B cell (primary cell): ENCODE measurements around the gene PDE6B. TPM values are rescaled to one million over a fixed set of nuclear protein-coding genes. Genes with fewer than 3 reads are reported as not detected.

Experiments
- ATAC-seq: fragments of 200-7000 bp; cut with Tn5 transposase; one replicate; pipeline ENCODE4 v1.10.0; 2021; ENCODE audit warnings: low read depth, mild to moderate bottlenecking, moderate number of reproducible peaks, moderate library complexity
- CTCF ChIA-PET: fragments of 350-600 bp; sonication (Branson Sonifier 250); formaldehyde crosslinking; loops from one replicate; lab custom pipeline; 2021; ENCODE audit warnings: antibody characterized with exemption, inconsistent platforms; lab: Charles Lee
- POLR2A ChIA-PET: fragments of 350-600 bp; sonication (Branson Sonifier 250); formaldehyde crosslinking; loops from one replicate; lab custom pipeline; 2021; ENCODE audit warnings: antibody characterized with exemption; lab: Charles Lee
- DNase-seq: peaks from one replicate; pipeline ENCODE4 v3.0.0; 2013
- H2AFZ ChIP-seq: 2 replicates; pipeline ENCODE4 v1.6.1; 2012; ENCODE audit warnings: mild to moderate bottlenecking, low read depth, low read length; ENCODE audit not compliant: insufficient read depth, poor library complexity, severe bottlenecking
- H3K27ac ChIP-seq, 2 donors: 1 replicate in 1 of 2; 2 replicates in 1 of 2; pipeline ENCODE4 v1.5.1; 2012 to 2013; ENCODE audit warnings: low read length in 2 of 2, mild to moderate bottlenecking in 2 of 2, moderate library complexity in 1 of 2
- H3K27me3 ChIP-seq, 4 experiments: fragments of 200-600 bp in 1 of 4; sonication (generic) in 1 of 4; replicated peaks in 1 of 4; 1 replicate in 2 of 4; 2 replicates in 2 of 4; pipeline versions ENCODE4 v1.6.1 to v1.7.0; 2013 to 2016; ENCODE audit warnings: low read length in 3 of 4, mild to moderate bottlenecking in 2 of 4, mixed read lengths in 1 of 4, moderate library complexity in 1 of 4; ENCODE audit not compliant: insufficient read depth in 4 of 4, control insufficient read depth in 3 of 4; ENCODE audit errors: control extremely low read depth in 1 of 4
- H3K36me3 ChIP-seq, 2 experiments: replicated peaks in 1 of 2; 1 replicate in 1 of 2; 2 replicates in 1 of 2; pipeline versions ENCODE4 v1.6.1 to v1.7.1; 2013; ENCODE audit warnings: low read length in 1 of 2; ENCODE audit not compliant: insufficient read depth in 2 of 2, control insufficient read depth in 1 of 2; ENCODE audit errors: control extremely low read depth in 1 of 2, extremely low read depth in 1 of 2
- H3K4me1 ChIP-seq, 2 donors: fragments of 200-600 bp in 1 of 2; sonication (generic) in 1 of 2; 1 replicate in 1 of 2; 2 replicates in 1 of 2; pipeline versions ENCODE4 v1.5.1 to v1.6.1; 2013 to 2017; ENCODE audit warnings: low read length in 2 of 2; ENCODE audit not compliant: control insufficient read depth in 2 of 2, insufficient read depth in 2 of 2
- H3K4me2 ChIP-seq: replicated peaks from 2 replicates; pipeline ENCODE3; 2012; ENCODE audit warnings: mild to moderate bottlenecking, low read depth, low read length; ENCODE audit not compliant: poor library complexity, severe bottlenecking
- H3K4me3 ChIP-seq, 5 experiments: fragments of 200-600 bp in 1 of 5; sonication (generic) in 1 of 5; 1 replicate in 3 of 5; 2 replicates in 2 of 5; pipeline versions ENCODE4 v1.5.1 to v1.7.0; 2011 to 2016; ENCODE audit warnings: low read length in 4 of 5, mild to moderate bottlenecking in 4 of 5, low read depth in 2 of 5, control low read depth in 1 of 5, moderate library complexity in 1 of 5; ENCODE audit not compliant: insufficient read depth in 1 of 5; ENCODE audit errors: control extremely low read depth in 1 of 5, extremely low read depth in 1 of 5
- H3K79me2 ChIP-seq: fragments of 200-600 bp; sonication (generic); one replicate; pipeline ENCODE4 v1.6.0; 2016; ENCODE audit warnings: low read length; ENCODE audit not compliant: control insufficient read depth, insufficient read depth
- H3K9ac ChIP-seq: fragments of 200-600 bp; sonication (generic); 2 replicates; pipeline ENCODE4 v1.6.1; 2017; ENCODE audit warnings: mild to moderate bottlenecking, low read length, moderate library complexity
- H3K9me3 ChIP-seq, 3 donors: one replicate each; pipeline versions ENCODE4 v1.6.1 to v1.7.1; 2013; ENCODE audit warnings: low read length in 2 of 3; ENCODE audit not compliant: control insufficient read depth in 2 of 3, insufficient read depth in 1 of 3; ENCODE audit errors: control extremely low read depth in 1 of 3
- H4K20me1 ChIP-seq: 2 replicates; pipeline ENCODE4 v1.6.0; 2012; ENCODE audit warnings: mild to moderate bottlenecking, low read length; ENCODE audit not compliant: insufficient read depth, control insufficient read depth, poor library complexity, severe bottlenecking
- H3K27ac Mint-ChIP-seq: one replicate; pipeline ENCODE4 v1.8.0; 2021; ENCODE audit warnings: mixed read lengths
- H3K27me3 Mint-ChIP-seq: one replicate; pipeline ENCODE4 v1.8.0; 2021; ENCODE audit warnings: mixed read lengths
- H3K4me1 Mint-ChIP-seq: one replicate; pipeline ENCODE4 v1.8.0; 2021; ENCODE audit warnings: mixed read lengths
- H3K4me3 Mint-ChIP-seq: one replicate; pipeline ENCODE4 v1.8.0; 2021; ENCODE audit warnings: mixed read lengths
- H3K9me3 Mint-ChIP-seq: one replicate; pipeline ENCODE4 v1.8.0; 2022; ENCODE audit warnings: mixed read lengths; ENCODE audit not compliant: insufficient read depth
- CTCF ChIP-seq: fragments of 200-600 bp; IDR thresholded peaks from one replicate; pipeline ENCODE4 v1.8.0; 2022; ENCODE audit warnings: antibody characterized with exemption, mild to moderate bottlenecking
- EZH2 ChIP-seq: IDR thresholded peaks from 2 replicates; pipeline ENCODE4 v1.6.1; 2012; ENCODE audit warnings: borderline replicate concordance, low read depth, mild to moderate bottlenecking, moderate library complexity, low read length; ENCODE audit not compliant: insufficient read depth, poor library complexity, severe bottlenecking
- WGBS: methylation state at CpG from one replicate; pipeline ENCODE4 v1.1.5; 2013; ENCODE audit warnings: missing lambda C conversion rate; ENCODE audit not compliant: insufficient coverage; 5-methylcytosine and 5-hydroxymethylcytosine counted together
- intact Hi-C: fragments of 100-400 bp; cut with micrococcal nuclease; formaldehyde crosslinking; loops from one replicate; pipeline ENCODE4 v1.10.0; 2022
- polyA plus RNA-seq: library from polyadenylated mRNA; depleted of rRNA; stranded (reverse); fragments of >200 nt; gene quantifications from 2 replicates; pipeline ENCODE4 v1.2.3, GENCODE V29; 2012
- total RNA-seq, 2 donors: library from RNA; stranded (reverse); fragments of 120-200 nt in 1 of 2; gene quantifications; 1 replicate in 1 of 2; 2 replicates in 1 of 2; pipeline versions ENCODE4 v1.2.3 to v1.2.4, GENCODE V29; 2013 to 2022

Gene PDE6B
- total and polyA plus RNA-seq, 2 donors (not counting 1 experiment from before 2014, with no cell fraction given): 20.0 to 25.2 TPM

DNA sequence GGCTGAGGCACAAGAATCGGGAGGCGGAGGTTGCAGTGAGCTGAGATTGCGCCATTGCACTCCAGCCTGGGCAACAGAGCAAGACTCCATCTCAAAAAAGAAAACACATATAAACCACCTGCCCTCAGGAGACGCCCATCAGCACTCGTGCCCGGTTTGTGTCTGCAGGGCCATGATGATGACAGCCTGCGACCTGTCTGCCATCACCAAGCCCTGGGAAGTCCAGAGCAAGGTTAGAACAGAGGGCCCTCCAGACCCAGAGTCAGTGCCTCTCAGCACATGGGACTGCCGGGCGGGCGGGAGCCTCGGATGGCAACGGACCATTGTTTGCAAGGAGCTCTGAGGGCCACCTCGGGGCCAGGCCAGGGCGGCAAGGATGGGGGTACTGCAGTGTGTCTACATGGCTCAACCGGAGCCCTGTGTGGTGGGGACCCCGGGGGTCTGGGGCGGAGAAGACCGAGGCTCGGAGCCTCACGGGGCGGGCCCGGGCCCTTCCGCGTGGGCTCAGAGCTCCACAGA, 39.4 kb downstream of the PDE6B start:
- Histone ChIP-seq H3K9ac (no peak overlapping the region), H3K9me3 (peaks cover 0 to 4% (median 0%) of the 10 kb centered on the region in 3 donors), H3K4me1 (peaks cover 9 to 17% of the 10 kb centered on the region in 2 donors), H3K4me2 (peak overlapping the region; percentile 99), H2AFZ (no peak overlapping the region), H3K36me3 (no peaks in the 10 kb centered on the region), H4K20me1 (no peaks in the 10 kb centered on the region), H3K4me3 (no peak overlapping the region), H3K27me3 (no peaks in the 10 kb centered on the region), H3K27ac (no peak overlapping the region), H3K79me2 (peaks cover 9% of the 10 kb centered on the region)
- Mint-ChIP-seq H3K4me1 (peaks cover 11% of the 10 kb centered on the region), H3K9me3 (no peaks in the 10 kb centered on the region), H3K27ac (peak overlapping the region; percentile 84), H3K4me3 (peak overlapping the region; percentile 85), H3K27me3 (no peaks in the 10 kb centered on the region)
- WGBS: 97% methylated on average over 24 of the region's 24 CpGs
- intact Hi-C loops: loop anchor here (5.0 kb wide), 1 partner anchor 327 kb away; the partner anchor contains the start of gene ZNF141
- ChIA-PET POLR2A (interaction anchor here (1.5 kb wide), 1 partner anchor 9 kb away, joined by 11 read pairs; the partner anchor contains the start of genes ATP5ME and MYL5), CTCF (interaction anchor here (1.7 kb wide), 1 partner anchor 9 kb away, joined by 5 read pairs; the partner anchor contains the start of genes ATP5ME and MYL5)
- TF ChIP-seq EZH2: no peak
- TF ChIP-seq CTCF: no peak
- DNase-seq (no peak), ATAC-seq (no peak)

DNA sequence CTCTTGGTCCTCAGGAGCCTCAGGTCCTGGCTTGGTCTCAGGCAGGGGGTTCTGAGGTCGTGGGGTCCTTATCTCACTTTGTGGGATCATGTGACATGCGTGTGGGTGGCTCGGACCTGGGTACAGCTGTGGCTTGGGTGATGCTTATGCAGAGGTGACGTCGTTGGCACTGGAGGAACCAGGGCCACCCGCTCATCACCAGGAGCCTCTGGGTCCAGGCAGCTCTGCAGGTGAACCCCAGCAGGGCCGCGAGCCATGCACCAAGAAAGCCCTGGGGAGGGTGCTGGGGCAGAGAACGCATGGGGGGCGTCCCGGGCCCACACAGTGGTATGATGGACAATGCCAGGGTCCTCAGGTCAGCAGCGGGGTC, 40.0 kb downstream of the PDE6B start:
- Histone ChIP-seq H3K9ac (no peak overlapping the region), H3K4me2 (peak overlapping the region; percentile 99), H3K27ac (no peak overlapping the region), H3K79me2 (peaks cover 9% of the 10 kb centered on the region), H3K4me3 (no peak overlapping the region), H3K27me3 (no peaks in the 10 kb centered on the region), H4K20me1 (no peaks in the 10 kb centered on the region), H3K4me1 (peaks cover 9 to 17% of the 10 kb centered on the region in 2 donors), H3K36me3 (no peaks in the 10 kb centered on the region), H3K9me3 (peaks cover 0 to 2% (median 0%) of the 10 kb centered on the region in 3 donors), H2AFZ (no peak overlapping the region)
- DNase-seq (no peak), ATAC-seq (no peak)
- Mint-ChIP-seq H3K4me3 (peak overlapping the region; percentile 37), H3K27ac (no peak overlapping the region), H3K27me3 (no peaks in the 10 kb centered on the region), H3K4me1 (peaks cover 11% of the 10 kb centered on the region), H3K9me3 (no peaks in the 10 kb centered on the region)
- intact Hi-C loops: no loop called here
- 94% methylated on average over 12 of the region's 12 CpGs for WGBS
- ChIA-PET POLR2A (no interaction called here), CTCF (interaction anchor here (1.7 kb wide), 1 partner anchor 9 kb away, joined by 5 read pairs; the partner anchor contains the start of genes ATP5ME and MYL5)
- TF ChIP-seq CTCF: no peak
- no peak for TF ChIP-seq EZH2
